HepG2 (cell line): Measurements from ENCODE around the gene CMTM8. TPM values are rescaled to one million over a fixed set of nuclear protein-coding genes. Genes with fewer than 3 reads are reported as not detected.
A peak's percentile ranks its signal among the peaks of the same experiment; 100 is the strongest.

Experiments used
- ATF3 ChIP-seq: sonication (generic); formaldehyde crosslinking; IDR thresholded peaks from 2 replicates; pipeline ENCODE4 v1.4.0; 2020; ENCODE audit warnings: missing genetic modification reagents
- CHD4 ChIP-seq: fragments of 200-600 bp; sonication (generic); IDR thresholded peaks from 2 replicates; pipeline ENCODE4 v1.7.0; 2017; ENCODE audit warnings: mild to moderate bottlenecking, low read length, borderline replicate concordance
- DRAP1 ChIP-seq: IDR thresholded peaks from 2 replicates; pipeline ENCODE4 v1.6.1; 2016; ENCODE audit warnings: missing genetic modification reagents, missing compliant biosample characterization
- E2F1 ChIP-seq: sonication (generic); formaldehyde crosslinking; IDR thresholded peaks from 2 replicates; pipeline ENCODE4 v1.5.0; 2020; ENCODE audit warnings: missing genetic modification reagents
- HBP1 ChIP-seq: IDR thresholded peaks from 2 replicates; pipeline ENCODE4 v1.6.1; 2016; ENCODE audit warnings: low read depth, control low read depth
- HDAC2 ChIP-seq: sonication (generic); formaldehyde crosslinking; IDR thresholded peaks from 2 replicates; pipeline ENCODE4 v1.4.0; 2020; ENCODE audit warnings: missing genetic modification reagents
- HHEX ChIP-seq: IDR thresholded peaks from 2 replicates; pipeline ENCODE4 v1.6.1; 2016; ENCODE audit warnings: control low read depth
- IRX3 ChIP-seq: sonication (generic); formaldehyde crosslinking; IDR thresholded peaks from 2 replicates; pipeline ENCODE4 v1.8.1; 2023; ENCODE audit warnings: mild to moderate bottlenecking, low read depth, missing genetic modification reagents, borderline replicate concordance
- KDM1A ChIP-seq: IDR thresholded peaks from 2 replicates; pipeline ENCODE4 v1.6.1; 2016; ENCODE audit warnings: missing compliant biosample characterization
- KDM4B ChIP-seq: sonication (generic); formaldehyde crosslinking; IDR thresholded peaks from 2 replicates; pipeline ENCODE4 v1.4.0; 2020; ENCODE audit warnings: missing genetic modification reagents
- PLSCR1 ChIP-seq: sonication (generic); formaldehyde crosslinking; IDR thresholded peaks from 2 replicates; pipeline ENCODE4 v1.5.0; 2020; ENCODE audit warnings: missing genetic modification reagents, mild to moderate bottlenecking, borderline replicate concordance
- POGK ChIP-seq: sonication (generic); formaldehyde crosslinking; conservative IDR thresholded peaks from 2 replicates; pipeline ENCODE4 v1.8.0; 2022; ENCODE audit warnings: mild to moderate bottlenecking, moderate library complexity, missing genetic modification reagents
- SALL2 ChIP-seq: sonication (generic); formaldehyde crosslinking; IDR thresholded peaks from 2 replicates; pipeline ENCODE4 v1.8.1; 2023; ENCODE audit warnings: mild to moderate bottlenecking, missing genetic modification reagents, inconsistent platforms
- SIN3A ChIP-seq: IDR thresholded peaks from 2 replicates; pipeline ENCODE4 v1.6.1; 2011; ENCODE audit warnings: low read depth, mild to moderate bottlenecking, control low read depth, low read length, borderline replicate concordance
- USF2 ChIP-seq, 2 experiments: sonication (generic) in 1 of 2; formaldehyde crosslinking in 1 of 2; IDR thresholded peaks; 2 replicates each; pipeline versions ENCODE4 v1.5.1 to v1.6.1; 2011 to 2020; ENCODE audit warnings: borderline replicate concordance in 1 of 2, low read depth in 1 of 2, low read length in 1 of 2, mild to moderate bottlenecking in 1 of 2, missing genetic modification reagents in 1 of 2, moderate library complexity in 1 of 2
- XRCC5 ChIP-seq: fragments of 200-400 bp; formaldehyde crosslinking; optimal IDR thresholded peaks from 2 replicates; pipeline ENCODE3; 2017; ENCODE audit warnings: mild to moderate bottlenecking, low read length
- ZNF251 ChIP-seq: sonication (generic); formaldehyde crosslinking; IDR thresholded peaks from 2 replicates; pipeline ENCODE4 v1.9.0; 2021; ENCODE audit warnings: mild to moderate bottlenecking, missing genetic modification reagents
- ZNF44 ChIP-seq: sonication (generic); formaldehyde crosslinking; IDR thresholded peaks from 2 replicates; pipeline ENCODE4 v1.5.1; 2020; ENCODE audit warnings: mild to moderate bottlenecking, missing genetic modification reagents
- ZNF530 ChIP-seq: sonication (generic); formaldehyde crosslinking; IDR thresholded peaks from 2 replicates; pipeline ENCODE4 v1.5.0; 2020; ENCODE audit warnings: low read depth, mild to moderate bottlenecking, missing genetic modification reagents
- ZSCAN21 ChIP-seq: sonication (generic); formaldehyde crosslinking; IDR thresholded peaks from 2 replicates; pipeline ENCODE4 v1.8.0; 2022; ENCODE audit warnings: mild to moderate bottlenecking, missing genetic modification reagents, moderate library complexity, borderline replicate concordance
- polyA plus RNA-seq, 8 experiments: library from polyadenylated mRNA; depleted of rRNA in 3 of 8; stranded (reverse) in 7 of 8; unstranded in 1 of 8; fragments of >200 nt; fragmentation: Illumina TruSeq in 4 of 8; extraction: Trizol in 4 of 8; gene quantifications; 2 replicates each; pipeline versions ENCODE4 v1.2.1 to v1.2.3, GENCODE V29; 2011 to 2016; ENCODE audit warnings: low read depth in 4 of 8, missing spikeins in 1 of 8, mixed read lengths in 1 of 8; ENCODE audit not compliant: insufficient read depth in 1 of 8
- total RNA-seq, 5 experiments: library from RNA; depleted of rRNA; stranded (reverse); fragments of >200 nt; fragmentation: Illumina TruSeq; extraction: Trizol; gene quantifications; 2 replicates each; pipeline ENCODE4 v1.2.3, GENCODE V29; 2016; ENCODE audit warnings: low read depth in 1 of 5

The CMTM8 gene
- total and polyA plus RNA-seq, 2 of the 13 experiments (the other 11 are each of a cell fraction or from before 2014, with no cell fraction given) = 8.9 to 15.8 TPM

GRCh38 chr3:32216172-32216783 lies 22.2 kb upstream of the CMTM8 start (continued):
- TF ChIP-seq USF2 (IDR thresholded peaks at IDR 0.05; ENCODE audit: low read depth, low read length) = no peak
- TF ChIP-seq USF2 (CRISPR knock-in tag; IDR thresholded peaks at IDR 0.05; ENCODE audit: borderline replicate concordance) = peak; percentile 62; the same call in 1 of the 2 replicates
- peak; percentile 59; the same call in 1 of the 2 replicates for TF ChIP-seq DRAP1 (CRISPR knock-in tag)
- TF ChIP-seq E2F1 = no peak
- TF ChIP-seq XRCC5 = peak; percentile 82
- peak; percentile 50; the same call in 1 of the 2 replicates for TF ChIP-seq ATF3 (CRISPR knock-in tag)
- no peak for TF ChIP-seq IRX3 (CRISPR knock-in tag)
- TF ChIP-seq KDM4B (CRISPR knock-in tag) = peak; percentile 24; the same call in 1 of the 2 replicates
- no peak for TF ChIP-seq ZNF530 (CRISPR knock-in tag)
- no peak for TF ChIP-seq ZNF251 (CRISPR knock-in tag)
- peak; percentile 98 for TF ChIP-seq HDAC2 (CRISPR knock-in tag)
- no peak; the same call in 1 of the 2 replicates for TF ChIP-seq CHD4
- peak; percentile 65 for TF ChIP-seq SIN3A
- TF ChIP-seq POGK (CRISPR knock-in tag) = peak; percentile 75; the same call in 1 of the 2 replicates
- peak; percentile 50; the same call in 1 of the 2 replicates for TF ChIP-seq HBP1 (CRISPR knock-in tag)
- TF ChIP-seq KDM1A (CRISPR knock-in tag) = peak; percentile 52; the same call in 1 of the 2 replicates
- TF ChIP-seq ZNF44 (CRISPR knock-in tag) = 0 out of 2 replicates have a peak, but pooled peaks have one; percentile 37
- TF ChIP-seq HHEX (CRISPR knock-in tag) = peak; percentile 88; the same call in 1 of the 2 replicates
- TF ChIP-seq ZSCAN21 = peak; percentile 48; the same call in 1 of the 2 replicates
- TF ChIP-seq SALL2 = 0 out of 2 replicates have a peak, but pooled peaks have one; percentile 38
- TF ChIP-seq PLSCR1 (CRISPR knock-in tag) = no peak
